Spleen (tissue), 7 donors: ENCODE data around the gene ADGRL3.

ENCODE experiments used
- CTCF ChIP-seq, 11 experiments: fragments of 200-600 bp in 7 of 11; fragments of 450-650 bp in 4 of 11; sonication (generic) in 4 of 11; IDR thresholded peaks in 8 of 11; conservative IDR thresholded peaks in 3 of 11; 1 replicate in 7 of 11; 2 replicates in 4 of 11; pipeline versions ENCODE4 v1.4.0 to v1.8.0; 2016 to 2021; ENCODE audit warnings: antibody characterized with exemption in 11 of 11, inconsistent platforms in 4 of 11, mild to moderate bottlenecking in 1 of 11
- POLR2AphosphoS5 ChIP-seq, 3 donors: sonication (generic); formaldehyde crosslinking; IDR thresholded peaks; one replicate each; pipeline ENCODE4 v1.5.1; 2017; ENCODE audit warnings: antibody characterized with exemption in 3 of 3
- donor health status: DM: no; HTN: no; CAD: no; lungs with moderate emphysema.
- donor health status: DM: no; HTN: no; CAD: no.
- donor health status: DM: no; HTN: no; CAD: no.

- TF ChIP-seq CTCF (IDR thresholded peaks at IDR 0.05 in 8 of 11, conservative IDR thresholded peaks at IDR 0.05 in 3 of 11) (no peak), POLR2AphosphoS5 (IDR thresholded peaks at IDR 0.05) (no peak)
Observed at GRCh38 chr4:61549336-61549735, 349.2 kb downstream of the ADGRL3 start.
